ENCODE results near the gene LRRC4C.

Gene LRRC4C

GRCh38 chr11:40139536-40139935 is 1319.9 kb downstream of the LRRC4C start:
- no peak for DNase-seq

- DNase-seq, result no peak
These were observed 1320.4 kb downstream of the LRRC4C start for GRCh38 chr11:40139066-40139465.

GRCh38 chr11:40134820-40135570 is 1324.5 kb downstream of the LRRC4C start:
- DNase-seq, result no peak

- no peak for DNase-seq
These were observed 1326.0 kb downstream of the LRRC4C start for GRCh38 chr11:40133498-40133897.

DNA sequence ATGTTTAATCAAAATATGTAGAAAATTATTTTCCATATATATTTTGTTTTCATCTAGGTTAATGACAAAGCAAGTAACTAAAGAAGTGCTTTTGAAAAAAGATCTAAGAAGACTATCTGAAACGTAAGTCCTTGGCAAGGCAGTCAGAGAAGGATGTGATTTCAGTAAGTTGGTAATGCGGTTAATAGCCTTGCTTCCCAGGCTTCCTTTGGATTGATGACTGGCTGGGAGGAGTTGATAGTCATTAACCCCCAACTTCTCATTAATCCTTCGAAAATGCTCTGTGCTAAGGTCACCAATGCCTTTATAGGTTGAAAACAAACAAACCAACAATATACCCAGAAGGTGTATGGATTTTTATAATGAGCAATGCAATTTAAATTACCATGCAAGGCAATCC is 1326.5 kb downstream of the LRRC4C start:
- no peak for DNase-seq

- no peak for DNase-seq
These were observed 1329.0 kb downstream of the LRRC4C start for GRCh38 chr11:40130427-40130826.

DNA sequence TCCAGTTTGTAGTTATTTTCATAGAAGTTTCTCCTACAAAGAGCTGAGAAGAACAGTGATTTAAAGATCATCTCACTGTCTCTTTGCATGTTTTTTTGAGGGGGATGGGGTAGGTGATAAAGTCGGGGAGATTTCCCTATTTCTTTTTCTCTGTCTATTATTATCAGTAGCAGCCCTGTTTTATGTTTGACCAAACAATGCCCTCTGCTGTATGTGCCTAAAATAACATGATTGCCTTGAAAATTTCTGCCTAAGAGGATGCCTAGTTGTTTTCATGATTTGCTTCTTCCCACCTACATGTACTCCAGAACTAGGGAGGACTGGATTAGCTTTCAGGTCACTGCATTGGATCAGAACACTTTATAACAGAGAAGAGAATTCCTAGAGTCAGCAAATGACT is 1330.2 kb downstream of the LRRC4C start:
- no peak for DNase-seq

- no peak for DNase-seq
These were observed 1334.4 kb downstream of the LRRC4C start for GRCh38 chr11:40125054-40125453.

- no peak for DNase-seq
These were observed 1339.8 kb downstream of the LRRC4C start for GRCh38 chr11:40119661-40120060.

GRCh38 chr11:40118780-40119179 is 1340.7 kb downstream of the LRRC4C start:
- DNase-seq, result no peak

GRCh38 chr11:40118026-40118425 is 1341.4 kb downstream of the LRRC4C start:
- DNase-seq, result no peak

GRCh38 chr11:40104941-40105550 is 1354.4 kb downstream of the LRRC4C start:
- DNase-seq, result no peak

DNA sequence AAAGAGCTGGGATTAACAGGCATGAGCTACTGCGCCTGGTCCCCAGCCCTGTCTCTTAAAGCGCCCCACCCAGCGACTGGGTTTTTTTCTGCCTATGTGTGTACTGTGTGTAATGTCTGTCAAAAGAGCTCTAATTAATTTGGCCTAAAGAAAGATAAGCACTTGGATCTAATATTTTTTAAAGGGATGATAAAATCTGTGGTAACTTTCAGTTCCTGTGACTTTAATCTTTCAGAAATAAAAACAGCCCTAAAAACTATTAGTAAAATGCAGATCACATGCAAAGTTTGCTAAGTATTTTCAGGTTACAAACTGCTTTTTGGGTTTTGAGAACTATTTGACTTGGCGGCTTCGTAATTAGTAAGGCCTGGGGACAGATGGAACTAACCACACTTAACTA is 1358.7 kb downstream of the LRRC4C start:
- no peak for DNase-seq

DNA sequence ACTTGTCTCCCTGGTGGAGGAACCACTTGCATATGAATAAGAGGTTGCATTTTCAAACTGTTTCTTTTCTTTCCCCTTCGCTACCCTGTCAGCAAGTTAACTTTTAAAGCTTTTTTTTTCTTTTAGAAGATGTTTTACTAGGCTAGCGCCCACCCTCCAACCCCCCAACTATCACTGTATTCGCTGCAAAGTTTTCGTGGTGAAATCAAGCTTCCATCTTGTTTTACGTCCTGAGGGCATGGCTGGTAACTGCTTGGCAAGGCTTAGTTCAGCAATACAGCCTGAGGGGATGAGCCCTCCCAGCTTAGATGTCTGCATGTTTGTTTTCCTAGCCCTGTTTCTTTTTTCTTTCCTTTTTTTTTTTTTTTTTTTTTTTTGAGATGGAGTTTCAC is 1359.3 kb downstream of the LRRC4C start:
- no peak for DNase-seq

GRCh38 chr11:40099426-40100161 is 1359.9 kb downstream of the LRRC4C start:
- no peak for DNase-seq

DNA sequence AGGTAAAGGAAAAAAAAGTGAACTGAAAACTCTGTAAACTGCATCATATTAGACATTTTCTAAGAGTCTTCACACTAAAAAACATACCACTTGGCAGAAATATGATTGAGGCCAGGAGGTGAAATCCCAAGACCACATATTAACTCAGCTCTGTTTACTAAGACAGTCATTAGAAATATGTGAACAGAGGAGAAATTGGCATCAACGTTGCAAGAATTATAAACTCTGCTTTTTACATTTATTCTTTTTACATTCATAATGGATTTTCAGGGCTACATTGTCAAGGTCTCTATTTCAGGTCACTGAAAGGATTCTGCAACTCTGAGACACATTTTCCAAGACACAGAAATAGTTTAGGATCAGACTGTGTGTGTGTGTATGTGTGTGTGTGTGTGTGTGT is 1364.0 kb downstream of the LRRC4C start:
- no peak for DNase-seq

DNA sequence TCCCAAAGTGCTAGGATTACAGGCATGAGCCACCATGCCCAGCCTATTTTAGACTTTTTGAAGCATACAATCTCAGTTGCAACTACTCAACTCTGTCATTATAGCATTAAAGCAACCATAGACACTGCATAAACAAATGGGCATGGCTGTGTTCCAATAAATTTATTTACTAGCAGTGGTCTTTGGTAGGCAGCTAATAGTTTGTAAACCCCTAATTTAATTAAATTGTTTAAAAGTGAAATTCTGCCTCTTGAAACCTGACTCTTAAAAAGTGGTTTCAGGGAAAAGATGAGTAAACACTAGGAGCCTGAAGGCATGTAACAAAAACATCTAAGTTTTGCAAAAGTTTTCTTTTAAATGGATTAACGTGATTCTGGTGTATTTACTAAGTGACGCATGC is 1364.5 kb downstream of the LRRC4C start:
- DNase-seq, result no peak

DNA sequence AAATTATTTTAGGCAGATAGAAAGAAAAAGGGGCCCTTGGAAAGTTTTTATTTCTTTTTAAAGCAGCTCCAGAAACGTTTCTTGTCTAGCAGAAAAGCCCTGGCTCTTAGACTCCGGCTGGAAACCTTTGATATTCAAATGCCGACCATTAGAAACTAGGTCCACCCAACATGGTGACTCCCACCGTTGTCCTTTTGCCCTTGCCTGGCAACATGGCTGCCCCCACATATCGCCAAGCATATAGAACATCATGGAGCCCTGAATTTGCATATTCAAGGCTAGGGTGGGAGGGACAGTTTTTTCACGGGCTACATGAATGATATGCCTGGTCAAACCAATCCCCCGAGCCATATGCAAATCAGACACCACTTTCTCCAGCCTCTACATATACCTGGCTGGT is 1379.0 kb downstream of the LRRC4C start:
- no peak for DNase-seq

Measured in NCI-H2171 (cell line).